ENCODE results near the gene ZNF285. TPM values are rescaled to one million over a fixed set of nuclear protein-coding genes. Genes with fewer than 3 reads are reported as not detected.
"Not testable (repeated sequence)": the region's sequence is repeated elsewhere in the genome, so short reads cannot be mapped to it uniquely, and the experiment has no call there.

Gene ZNF285
- 1.4 and 2.2 TPM in 2 replicates for total RNA-seq (2014; rRNA removed)
- 0.80 TPM for polyA plus RNA-seq (2012)

DNA sequence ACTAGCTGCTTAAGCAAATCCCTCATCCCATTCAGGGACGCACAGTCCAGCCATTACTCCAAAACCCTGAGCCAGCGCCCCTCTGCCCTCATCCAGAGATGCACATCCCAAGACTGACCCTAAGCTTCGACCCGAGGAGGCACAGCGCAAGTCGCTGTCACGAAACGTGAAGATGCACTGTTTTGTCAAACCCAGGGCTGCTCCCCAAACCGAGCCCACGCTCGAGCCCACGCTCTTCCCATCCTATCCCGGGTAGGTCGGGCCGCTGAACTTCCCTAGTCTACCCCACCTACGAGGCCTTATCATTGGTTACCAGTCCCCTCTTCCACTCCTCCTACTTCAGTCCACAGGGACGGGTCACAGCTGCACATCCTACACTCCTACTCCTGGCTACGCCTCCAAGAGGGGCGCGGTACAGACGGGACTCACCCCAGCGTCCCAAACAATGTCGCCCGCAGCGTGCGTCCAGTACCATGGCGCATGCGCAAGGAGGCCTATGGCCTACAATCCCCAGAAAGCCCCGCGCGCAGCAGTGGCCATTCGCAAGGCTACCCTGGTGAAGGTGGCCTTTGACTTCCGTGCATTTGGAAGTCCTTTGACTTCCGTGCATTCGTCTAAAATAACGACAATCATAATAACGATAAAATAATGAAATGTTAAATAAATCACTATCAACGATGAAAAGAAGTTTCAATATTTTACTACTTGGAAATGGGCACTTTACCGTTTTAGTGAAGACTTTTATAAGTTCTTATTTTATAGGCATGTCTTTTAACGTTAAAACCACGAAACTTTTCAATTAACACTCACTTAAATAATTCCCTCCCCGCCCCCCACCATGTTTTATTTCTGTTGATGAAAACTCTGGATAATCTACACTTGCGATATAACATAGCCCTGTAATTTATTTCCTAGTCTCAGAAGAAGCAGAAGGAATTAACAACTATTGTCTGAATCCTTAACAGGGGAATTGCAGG, at the start of gene ZNF285:
TSS of gene ZNF285 (minus strand) at position 470 of the 977 bp plus-strand sequence. CDS start 4,395 bp downstream, outside the sequence.
- peak; percentile 98 for DNase-seq (ENCODE audit: low read depth)

DNA sequence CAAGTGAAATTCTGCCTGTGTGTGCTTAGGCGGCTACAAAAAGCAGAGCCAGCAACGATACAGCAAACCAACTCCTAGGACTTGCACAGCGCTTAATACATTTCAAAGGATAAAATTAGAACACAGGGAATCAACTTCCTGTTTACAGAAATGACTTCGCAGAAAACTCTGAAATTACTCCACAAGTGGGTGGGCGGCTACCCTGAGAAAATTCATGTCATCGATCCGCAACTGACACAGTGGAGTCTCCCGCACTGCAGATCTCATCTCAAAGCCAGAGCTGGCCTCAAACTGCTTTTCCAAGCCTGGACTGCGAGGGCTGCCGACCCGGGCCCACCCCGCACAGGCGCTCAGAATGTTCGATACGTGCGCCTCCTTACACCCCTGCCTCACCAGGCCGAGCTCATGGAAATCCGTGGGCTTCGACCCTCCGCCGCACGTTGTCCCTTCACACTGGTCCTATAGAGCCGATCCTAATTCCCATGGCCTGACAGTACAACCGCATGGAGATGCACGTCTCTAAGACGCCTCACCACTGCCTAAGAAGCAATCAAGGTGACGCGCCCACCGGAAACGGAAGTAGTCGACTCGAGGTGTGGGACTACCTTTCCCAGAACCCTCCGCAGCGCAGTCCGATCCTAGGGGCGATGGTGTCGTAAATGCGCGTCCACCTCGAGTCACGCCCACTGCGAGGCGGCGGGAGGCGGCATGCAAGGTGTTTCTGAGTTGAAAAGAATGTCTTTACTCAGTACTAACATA, 46.7 kb upstream of the ZNF285 start, which contains the start of gene ZNF229:
TSS of gene ZNF229 (minus strand) at position 557 of the 759 bp plus-strand sequence. CDS start 5,625 bp downstream, outside the sequence.
- DNase-seq (ENCODE audit: low read depth): peak; percentile 84

DNA sequence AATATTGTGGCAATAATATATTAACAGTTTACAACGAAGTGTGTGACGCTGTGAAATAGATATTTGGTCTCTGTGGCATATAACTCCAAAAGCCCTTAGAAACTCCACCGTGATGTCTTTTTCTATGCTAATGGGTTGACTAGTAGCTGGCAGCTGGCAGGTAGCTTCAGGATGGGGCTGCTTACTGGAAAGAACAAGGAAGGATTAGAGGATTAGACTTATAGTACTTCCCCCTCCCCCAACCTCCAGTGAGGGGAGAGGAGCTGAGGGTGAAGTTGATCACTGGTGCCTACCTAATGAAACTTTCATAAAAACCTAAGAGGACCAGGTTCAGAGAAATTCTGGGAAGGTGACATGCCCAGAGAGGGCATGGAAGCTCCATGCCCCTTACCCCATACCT, 37.0 kb upstream of the ZNF285 start:
- DNase-seq (ENCODE audit: low read depth): no peak

DNA sequence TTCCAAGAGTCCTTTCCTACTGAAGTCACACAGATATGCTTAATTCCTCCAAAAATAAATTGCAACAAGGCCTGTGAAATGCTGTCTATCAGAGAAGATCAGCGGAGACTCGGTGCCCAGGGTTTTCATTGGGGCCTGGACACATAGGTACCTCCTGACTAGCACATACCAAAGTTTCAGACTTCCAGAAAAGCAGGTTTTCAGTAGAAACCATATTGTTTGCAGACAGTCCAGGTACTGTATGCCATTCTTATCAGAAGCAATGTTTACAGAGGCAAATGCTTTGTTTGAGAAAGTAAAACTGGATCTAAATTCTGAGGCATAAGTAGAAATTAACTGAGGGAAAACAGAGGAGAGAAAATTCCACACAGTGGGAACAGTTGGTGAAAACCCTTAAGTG, 34.0 kb upstream of the ZNF285 start:
- no peak for DNase-seq (ENCODE audit: low read depth)

DNA sequence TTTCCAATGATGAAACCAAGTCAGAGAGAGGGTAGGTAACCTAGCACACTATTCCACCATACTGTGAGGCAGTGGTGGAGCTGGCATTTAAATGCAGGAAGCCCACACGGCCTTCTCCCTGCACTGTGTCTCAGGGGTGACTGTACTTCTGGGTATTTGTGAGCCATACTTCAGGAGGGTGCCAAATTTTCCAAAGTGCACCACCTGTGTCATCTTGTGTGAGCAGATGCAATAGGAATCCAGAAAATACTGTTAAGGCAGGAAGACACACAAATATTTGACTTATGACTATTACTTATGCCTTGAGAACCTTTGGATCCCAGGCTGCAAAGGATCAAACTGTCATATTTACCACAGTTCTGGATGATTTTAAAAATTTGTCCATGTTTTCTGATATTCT, 29.5 kb upstream of the ZNF285 start:
- peak; percentile 1 for DNase-seq (ENCODE audit: low read depth)

DNA sequence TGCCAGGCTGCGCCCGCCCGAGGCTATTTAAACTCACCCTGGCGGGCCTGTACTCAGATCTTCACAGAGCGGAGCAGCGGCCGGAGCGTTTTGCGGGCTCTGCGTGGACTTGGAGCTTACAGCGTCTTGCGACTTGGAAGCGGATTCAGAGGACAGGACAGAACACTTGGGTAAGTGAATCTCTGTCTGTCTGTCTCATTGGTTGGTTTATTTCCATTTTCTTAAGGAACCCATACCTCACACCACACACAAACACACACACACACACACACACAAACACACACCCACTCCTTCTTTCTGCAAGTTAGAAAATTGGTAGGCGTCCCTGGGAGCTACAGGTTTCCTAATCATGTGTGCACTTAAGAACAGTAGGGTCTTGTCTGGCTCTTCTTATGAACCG, 14.1 kb upstream of the ZNF285 start:
- not testable (repeated sequence) for DNase-seq (ENCODE audit: low read depth)

DNA sequence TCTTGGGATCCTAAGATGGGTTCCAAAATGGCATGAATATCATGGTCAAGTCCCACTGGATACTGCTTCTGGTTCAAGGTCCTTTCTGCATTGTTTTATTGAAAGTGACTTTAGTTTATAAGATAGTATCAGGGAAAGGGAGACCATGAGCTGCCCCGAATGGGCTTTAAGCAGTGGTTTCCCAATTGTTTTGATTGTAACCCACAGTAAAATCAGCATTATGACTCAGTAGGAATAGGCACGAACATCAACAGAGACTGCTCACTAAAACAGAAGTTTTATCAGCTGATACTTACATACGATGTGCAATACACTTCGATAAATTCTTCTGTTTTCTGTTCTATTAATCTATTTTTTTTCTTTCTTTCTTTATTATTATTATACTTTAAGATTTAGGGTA, 12.1 kb downstream of the ZNF285 start:
- peak; percentile 28 for DNase-seq (ENCODE audit: low read depth)

DNA sequence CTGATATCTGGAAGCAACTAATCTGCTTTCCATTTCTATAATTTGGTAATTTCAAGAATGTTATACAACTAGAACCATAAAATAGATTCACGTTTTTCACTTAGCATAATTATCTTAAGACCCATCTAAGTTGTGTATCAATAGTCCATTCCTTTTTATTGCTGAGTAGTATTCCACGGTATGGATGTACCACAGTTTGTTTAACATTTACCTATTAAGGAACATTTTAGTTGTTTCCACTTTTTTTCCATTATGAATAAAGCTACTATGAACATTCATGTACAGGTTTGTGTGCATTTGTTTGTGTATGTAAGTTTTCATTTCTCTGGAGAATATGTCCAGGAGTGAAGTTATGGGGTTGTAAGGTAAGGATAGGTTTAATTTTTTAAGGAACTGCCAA, 26.6 kb downstream of the ZNF285 start:
- DNase-seq (ENCODE audit: low read depth): no peak

DNA sequence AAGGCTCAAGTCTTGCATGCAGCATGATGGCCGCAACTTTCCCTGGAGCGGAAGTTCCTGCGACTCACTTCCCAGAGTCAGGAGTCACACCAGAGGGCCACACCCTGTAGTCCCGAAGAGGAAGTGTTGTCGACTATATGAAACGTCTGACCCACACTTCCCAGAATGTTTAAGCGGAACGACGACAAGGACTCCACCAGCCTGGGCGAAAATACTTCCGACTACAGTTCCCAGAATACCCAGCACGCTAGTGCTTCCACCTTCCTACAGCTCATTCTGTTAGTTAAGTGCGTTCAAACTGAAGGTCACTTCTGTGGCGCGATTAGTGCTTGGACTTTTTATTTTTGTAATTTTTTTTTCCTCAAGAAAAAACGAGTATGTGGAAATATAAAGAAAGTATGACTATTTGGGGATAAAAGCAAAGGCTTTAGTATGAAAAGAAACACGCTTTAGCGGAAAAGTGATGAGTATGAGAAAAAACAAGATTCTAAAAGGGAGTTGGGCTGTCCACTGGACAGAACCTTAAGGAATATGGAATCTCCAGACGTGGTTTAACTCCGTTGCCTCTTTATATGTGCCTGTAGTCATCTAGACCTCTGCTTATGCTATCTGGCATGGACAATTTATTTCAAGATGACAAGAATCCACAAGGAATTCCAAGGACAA, 29.5 kb downstream of the ZNF285 start:
- DNase-seq (ENCODE audit: low read depth): no peak

DNA sequence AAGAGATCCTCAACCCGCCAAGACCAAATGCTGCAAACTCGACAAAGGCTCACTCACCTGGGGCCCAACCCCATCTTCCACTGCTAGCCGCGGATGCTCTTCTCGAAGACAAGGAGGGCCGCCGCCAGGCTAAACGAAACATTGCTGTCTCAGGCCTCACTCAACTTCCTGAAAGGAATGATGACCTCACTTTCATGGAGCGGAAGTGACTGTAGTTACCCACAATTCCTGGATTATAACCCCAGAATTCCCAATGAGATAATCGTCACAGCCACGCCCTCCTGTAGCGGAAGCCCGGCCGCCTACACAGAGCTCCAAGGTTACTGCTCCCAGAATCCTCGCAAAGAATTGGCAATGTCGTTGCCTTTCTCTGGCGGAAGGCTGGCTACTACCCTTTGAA, 34.4 kb downstream of the ZNF285 start:
- DNase-seq (ENCODE audit: low read depth): no peak

DNA sequence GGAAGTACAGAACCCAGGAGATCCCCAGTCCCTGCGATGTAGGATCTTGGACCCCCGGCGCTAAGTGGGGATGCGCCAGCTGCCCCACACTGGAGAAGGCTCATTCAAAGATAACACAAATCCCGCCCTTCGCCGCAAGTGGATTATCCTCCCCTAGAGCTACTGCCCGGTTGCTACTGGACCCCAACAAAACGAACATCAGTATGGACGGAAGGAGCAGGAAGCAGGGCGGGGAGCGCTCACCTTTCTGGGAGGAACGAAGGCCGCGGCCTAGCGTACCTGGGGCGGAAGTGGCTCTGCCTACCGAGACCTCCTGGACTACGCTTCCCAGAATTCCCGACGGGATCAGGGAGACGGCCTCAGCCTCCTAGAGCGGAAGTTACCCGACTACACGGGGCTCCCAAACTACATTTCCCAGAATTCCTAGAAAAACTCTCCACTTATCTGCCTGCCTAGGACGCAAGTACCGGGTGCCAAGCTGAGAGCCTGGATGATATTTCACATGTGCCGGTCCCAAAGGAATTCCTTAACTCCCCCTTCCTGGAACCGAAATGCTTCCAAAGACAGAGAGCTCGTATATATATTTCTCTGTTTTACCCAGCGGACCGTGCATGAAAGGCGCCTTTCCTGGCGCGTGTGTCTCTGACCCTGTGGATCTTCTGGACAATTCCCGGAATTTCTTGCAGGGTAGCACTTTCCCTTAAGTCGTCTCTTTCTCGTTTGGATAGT, 44.9 kb downstream of the ZNF285 start, which contains the start of gene ZNF112:
TSS of gene ZNF112 (minus strand) at position 298 of the 729 bp plus-strand sequence. CDS start 16,141 bp downstream, outside the sequence.
- DNase-seq (ENCODE audit: low read depth): peak; percentile 94

DNA sequence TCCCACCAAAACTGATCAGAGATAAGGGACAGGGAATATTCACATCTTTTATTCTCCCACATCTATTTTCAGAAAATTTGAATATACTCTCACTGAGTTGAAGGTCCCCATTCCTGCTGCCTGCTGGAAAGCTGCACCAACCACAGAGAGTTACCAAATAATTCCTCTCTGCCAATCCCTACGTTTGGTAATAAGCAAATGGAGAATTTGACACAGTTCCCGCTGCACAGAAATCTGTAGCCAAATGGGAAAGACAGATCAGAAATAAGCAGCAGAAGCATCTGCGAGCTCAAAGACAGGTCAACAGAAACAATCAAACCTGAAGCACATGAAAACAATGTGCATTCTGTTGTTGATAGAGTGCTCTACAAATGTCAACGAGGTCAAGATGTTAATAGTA, 54.9 kb downstream of the ZNF285 start:
- no peak for DNase-seq (ENCODE audit: low read depth)

DNA sequence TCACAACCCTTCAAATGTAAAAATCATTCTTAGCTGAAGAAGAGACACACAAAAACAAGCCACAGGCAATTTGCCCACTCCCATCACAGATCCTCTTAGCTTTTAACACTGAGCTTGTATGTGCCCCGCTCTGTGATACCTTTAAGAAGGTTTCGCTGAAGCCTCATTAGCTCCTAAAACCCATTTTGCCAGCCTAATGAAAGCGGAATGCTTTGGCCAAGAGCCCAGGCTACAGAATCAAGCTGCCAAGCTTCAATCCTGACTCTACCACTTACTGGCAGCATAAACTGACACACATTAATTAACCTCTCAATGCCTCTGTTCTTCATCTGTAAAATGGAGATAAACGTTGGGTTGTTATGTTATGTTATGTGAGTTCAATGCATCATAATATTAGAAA, 55.4 kb downstream of the ZNF285 start:
- DNase-seq (ENCODE audit: low read depth): no peak

DNA sequence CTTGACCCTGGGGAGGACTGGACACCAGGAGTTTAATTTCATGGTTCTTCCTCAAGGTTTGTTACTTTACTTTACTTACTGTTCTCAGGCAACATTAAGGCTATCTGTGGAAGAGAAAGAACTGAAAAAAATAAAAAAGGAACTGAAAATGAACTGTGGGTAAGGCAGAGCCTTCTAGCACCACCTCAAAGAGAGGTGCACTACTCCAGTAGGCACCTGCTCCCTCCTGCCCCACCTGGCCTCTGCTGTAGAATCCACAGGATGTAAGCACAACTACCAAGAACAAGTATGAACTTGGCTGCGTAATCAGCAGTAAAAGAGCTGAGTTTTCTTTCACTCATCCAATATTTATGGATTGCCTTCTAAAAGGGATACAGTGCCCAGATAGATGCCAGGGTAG, 57.2 kb downstream of the ZNF285 start:
- no peak for DNase-seq (ENCODE audit: low read depth)

DNA sequence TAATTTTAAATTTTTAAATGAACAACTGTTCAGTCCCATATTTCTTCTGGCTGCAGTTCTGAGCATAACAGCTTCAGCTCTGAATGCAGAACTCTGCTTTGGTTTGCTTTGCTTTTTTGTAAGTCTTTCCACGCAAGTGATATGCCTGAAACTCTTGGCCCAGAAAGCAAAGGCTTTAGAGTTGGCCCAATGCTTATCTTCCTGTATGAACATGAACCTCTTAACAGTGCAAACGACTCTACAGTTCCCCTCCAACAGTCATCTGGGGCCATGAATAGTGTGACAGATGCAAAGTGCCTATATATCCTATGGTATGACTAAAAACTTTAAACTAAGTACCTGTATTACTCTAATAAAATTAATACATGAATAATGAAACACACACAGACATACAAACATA, 59.6 kb downstream of the ZNF285 start:
- no peak for DNase-seq (ENCODE audit: low read depth)

DNA sequence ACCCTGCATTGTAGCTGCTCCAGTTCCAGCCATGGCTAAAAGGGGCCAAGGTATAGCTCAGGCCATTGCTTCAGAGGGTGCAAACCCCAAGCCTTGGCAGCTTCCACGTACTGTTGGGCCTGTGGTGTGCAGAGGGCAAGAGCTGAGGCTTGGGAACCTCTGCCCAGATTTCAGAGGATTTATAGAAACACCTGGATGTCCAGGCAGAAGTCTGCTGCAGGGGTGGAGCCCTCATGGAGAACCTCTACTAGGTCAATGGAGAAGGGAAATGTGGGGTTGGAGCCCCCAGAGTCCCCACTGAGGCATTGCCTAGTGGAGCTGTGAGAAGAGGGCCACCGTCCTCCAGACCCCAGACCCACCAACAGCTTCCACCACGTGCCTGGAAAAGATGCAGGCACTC, 66.8 kb downstream of the ZNF285 start:
- not testable (repeated sequence) for DNase-seq (ENCODE audit: low read depth)

Other genes starting within 250 kb of the ZNF285 start
- gene ZNF226, start 236.5 kb downstream of the ZNF285 start, total RNA-seq (2014; rRNA removed): 22.4 and 24.7 TPM in 2 replicates
- gene ZNF227, start 189.1 kb downstream of the ZNF285 start, total RNA-seq (2014; rRNA removed): 17.3 and 19.4 TPM in 2 replicates
- 0.06 and 0.46 TPM in 2 replicates for gene ZNF233, start 141.7 kb downstream of the ZNF285 start, total RNA-seq (2014; rRNA removed)
- gene ZNF235, start 96.6 kb downstream of the ZNF285 start, total RNA-seq (2014; rRNA removed): 1.7 and 3.5 TPM in 2 replicates
- 6.2 and 7.0 TPM in 2 replicates for gene ZNF112, start 44.9 kb downstream of the ZNF285 start, total RNA-seq (2014; rRNA removed)
- 3.2 and 3.4 TPM in 2 replicates for gene ZNF229, start 46.9 kb upstream of the ZNF285 start, total RNA-seq (2014; rRNA removed)
- 13.9 and 15.7 TPM in 2 replicates for gene ZNF180, start 98.9 kb upstream of the ZNF285 start, total RNA-seq (2014; rRNA removed)
- not detected in 2 replicates for gene CEACAM20, start 128.1 kb upstream of the ZNF285 start, total RNA-seq (2014; rRNA removed)
- gene IGSF23, start 212.0 kb upstream of the ZNF285 start, total RNA-seq (2014; rRNA removed): not detected in 2 replicates
- gene PVR, start 242.3 kb upstream of the ZNF285 start, total RNA-seq (2014; rRNA removed): 52.1 and 54.3 TPM in 2 replicates